ENCODE data around the gene UNC80.

Gene UNC80

DNA sequence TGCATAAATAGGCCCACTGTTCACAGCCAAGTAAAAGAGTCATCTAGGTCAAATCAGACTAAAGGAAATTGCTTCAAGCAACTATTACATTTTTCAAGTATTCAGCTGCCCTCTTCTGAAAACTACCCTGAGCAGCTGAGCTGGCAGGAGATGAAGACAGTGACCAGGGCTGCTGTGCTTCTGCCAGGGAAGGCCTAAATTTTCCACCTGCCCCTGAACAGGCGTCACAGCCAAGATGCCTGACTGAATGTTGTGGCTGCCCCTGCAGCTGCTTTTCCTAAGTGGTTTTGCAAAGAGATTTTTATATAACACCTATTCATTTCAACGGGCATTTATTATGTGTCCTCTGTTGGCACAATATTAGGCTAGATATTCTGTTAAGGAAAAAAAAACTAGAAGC lies 134.1 kb downstream of the UNC80 start:
- TF ChIP-seq, protein P1, sequence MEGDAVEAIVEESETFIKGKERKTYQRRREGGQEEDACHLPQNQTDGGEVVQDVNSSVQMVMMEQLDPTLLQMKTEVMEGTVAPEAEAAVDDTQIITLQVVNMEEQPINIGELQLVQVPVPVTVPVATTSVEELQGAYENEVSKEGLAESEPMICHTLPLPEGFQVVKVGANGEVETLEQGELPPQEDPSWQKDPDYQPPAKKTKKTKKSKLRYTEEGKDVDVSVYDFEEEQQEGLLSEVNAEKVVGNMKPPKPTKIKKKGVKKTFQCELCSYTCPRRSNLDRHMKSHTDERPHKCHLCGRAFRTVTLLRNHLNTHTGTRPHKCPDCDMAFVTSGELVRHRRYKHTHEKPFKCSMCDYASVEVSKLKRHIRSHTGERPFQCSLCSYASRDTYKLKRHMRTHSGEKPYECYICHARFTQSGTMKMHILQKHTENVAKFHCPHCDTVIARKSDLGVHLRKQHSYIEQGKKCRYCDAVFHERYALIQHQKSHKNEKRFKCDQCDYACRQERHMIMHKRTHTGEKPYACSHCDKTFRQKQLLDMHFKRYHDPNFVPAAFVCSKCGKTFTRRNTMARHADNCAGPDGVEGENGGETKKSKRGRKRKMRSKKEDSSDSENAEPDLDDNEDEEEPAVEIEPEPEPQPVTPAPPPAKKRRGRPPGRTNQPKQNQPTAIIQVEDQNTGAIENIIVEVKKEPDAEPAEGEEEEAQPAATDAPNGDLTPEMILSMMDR (IDR thresholded peaks at IDR 0.05; ENCODE audit: extremely low read depth, missing control alignments), result no peak
- no peak for DNase-seq (ENCODE audit: low spot score)

DNA sequence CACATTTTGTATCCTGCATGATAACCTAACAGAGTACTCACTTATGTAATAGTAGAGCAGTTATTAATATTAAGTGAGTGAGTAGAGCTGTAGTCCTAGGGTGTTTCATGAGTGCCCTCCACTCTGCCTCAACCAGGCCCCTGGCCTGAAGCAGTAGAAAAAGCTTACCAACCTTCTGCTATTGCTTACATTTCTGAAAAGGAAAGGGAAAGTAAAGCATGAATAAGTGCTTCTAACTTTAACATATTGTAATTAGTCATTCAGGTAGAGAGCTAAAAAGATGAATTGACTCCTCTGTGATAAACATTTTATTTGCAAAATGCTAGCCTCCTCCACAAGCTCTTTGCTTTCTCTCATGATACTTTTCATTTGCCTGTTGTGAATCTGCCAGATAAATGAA lies 136.1 kb downstream of the UNC80 start:
- TF ChIP-seq, protein P1 (IDR thresholded peaks at IDR 0.05; ENCODE audit: extremely low read depth, missing control alignments), result no peak
- no peak for DNase-seq (ENCODE audit: low spot score)

DNA sequence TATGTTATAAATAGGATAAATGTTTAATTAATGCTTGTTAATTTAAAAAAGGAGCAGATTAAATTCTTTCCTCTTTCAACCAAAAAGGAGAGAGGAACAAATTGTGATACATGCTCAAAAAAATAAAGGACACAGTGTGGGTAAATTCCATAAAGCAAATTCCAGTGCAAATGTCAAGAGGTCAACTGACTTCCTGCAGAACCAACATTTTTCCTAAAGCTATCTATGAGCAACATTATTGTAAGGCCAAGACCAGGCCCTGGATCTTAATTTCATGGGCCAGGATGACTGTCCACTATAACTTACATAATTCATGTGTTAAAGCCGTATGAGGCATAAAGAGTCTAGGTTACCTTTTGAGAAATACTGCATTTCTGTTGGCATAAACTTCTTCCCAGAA lies 136.9 kb downstream of the UNC80 start:
- TF ChIP-seq, protein P1 (IDR thresholded peaks at IDR 0.05; ENCODE audit: extremely low read depth, missing control alignments), result no peak

DNA sequence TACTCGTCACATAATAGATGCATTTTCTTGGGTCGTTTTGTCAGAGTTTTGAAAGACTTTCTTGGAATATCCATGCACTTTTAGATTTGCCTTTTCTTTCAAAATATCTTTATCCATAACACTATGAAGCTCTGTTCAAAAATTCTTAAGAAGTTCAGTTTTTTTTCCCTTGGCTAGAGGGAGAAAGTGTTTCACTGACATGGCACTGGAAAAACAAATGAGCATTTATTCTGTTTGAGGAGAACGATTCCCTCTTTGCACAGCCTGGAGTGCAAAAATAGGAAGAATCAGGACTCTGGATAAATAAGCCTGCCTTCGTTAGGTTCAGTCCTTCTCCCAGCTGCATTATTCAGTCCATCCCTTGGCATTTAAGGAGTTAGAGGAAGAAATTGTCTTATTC lies 139.9 kb downstream of the UNC80 start:
- DNase-seq (ENCODE audit: low spot score), result no peak
- TF ChIP-seq, protein P1 (IDR thresholded peaks at IDR 0.05; ENCODE audit: extremely low read depth, missing control alignments), result no peak

More for the DNA sequence above, 136.9 kb downstream of the UNC80 start:
- DNase-seq (ENCODE audit: low spot score), result no peak

DNA sequence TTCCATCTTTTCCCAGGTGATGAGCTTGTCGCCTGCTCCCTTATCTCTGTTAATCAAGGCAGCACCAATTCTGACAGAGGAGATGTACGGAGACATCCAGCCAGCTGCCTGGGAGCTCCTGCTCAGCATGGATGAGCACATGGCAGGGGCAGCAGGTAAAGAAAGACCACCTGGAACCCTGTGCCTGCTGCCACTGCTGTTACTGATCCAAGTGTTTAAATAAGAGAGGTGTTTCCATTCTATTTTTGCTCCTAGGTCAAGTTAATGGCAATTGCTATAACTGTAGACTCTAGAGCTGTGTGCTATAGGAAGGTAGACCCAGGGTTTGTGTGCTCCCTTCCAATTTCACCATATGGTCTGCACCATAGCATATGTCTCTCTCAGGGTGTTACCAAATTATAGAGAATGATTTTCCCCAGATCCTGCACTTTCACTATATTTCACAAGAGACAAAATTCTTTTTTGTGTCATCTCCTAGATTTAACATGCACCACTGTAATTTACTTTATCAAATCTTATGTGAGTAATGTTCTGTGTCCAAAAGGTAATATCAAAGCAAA lies 142.2 kb downstream of the UNC80 start:
- TF ChIP-seq, protein P1 (IDR thresholded peaks at IDR 0.05; ENCODE audit: extremely low read depth, missing control alignments), result no peak
- DNase-seq (ENCODE audit: low spot score), result no peak

DNA sequence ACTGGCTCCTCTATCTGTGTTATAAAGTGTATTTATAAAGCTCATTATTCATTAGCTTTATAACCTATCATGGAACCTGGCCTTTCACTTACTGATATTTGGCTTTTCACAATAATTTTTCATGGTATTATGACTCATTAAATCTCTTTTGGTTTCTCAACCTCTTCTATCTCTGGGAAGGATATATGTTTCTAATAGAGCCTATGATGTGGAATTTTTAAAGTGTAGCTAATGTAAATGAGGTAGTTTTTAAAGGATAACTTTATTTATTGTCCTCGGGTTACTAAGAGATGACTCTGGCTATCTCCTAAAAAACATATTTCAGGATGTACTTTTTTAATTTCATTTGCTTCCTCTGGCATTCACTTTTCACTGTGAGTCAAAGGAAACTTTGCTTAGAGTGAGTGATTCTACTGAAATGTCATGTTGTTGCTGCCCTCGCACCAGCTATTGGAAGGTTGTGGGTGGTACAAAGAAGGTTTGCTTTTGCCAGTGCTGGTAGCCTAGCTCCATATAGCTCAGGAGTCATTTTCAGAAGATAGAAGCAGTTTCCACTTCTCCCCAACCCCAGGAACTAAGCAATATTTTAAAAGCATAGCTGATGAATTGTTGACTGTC lies 145.6 kb downstream of the UNC80 start:
- DNase-seq (ENCODE audit: low spot score), result no peak

DNA sequence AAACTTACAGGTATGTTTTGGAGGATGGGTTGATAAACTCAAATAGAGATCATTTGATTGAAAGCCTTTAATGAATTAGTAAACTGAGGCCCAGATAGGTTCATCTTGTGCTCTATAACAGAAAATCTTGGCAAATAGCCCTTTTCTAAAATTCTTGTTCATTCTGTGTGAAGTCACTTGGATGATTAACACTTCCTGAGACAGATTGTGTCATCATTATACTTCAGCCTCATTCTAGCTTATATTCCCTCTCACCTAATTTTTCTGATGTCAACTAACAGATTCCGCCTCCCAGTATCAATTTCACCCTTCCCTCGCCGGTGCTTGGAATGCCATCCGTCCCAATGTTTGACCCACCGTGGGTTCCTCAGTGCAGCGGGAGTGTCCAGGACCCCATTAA lies 146.6 kb downstream of the UNC80 start:
- DNase-seq (ENCODE audit: low spot score), result no peak
- TF ChIP-seq, protein P1 (IDR thresholded peaks at IDR 0.05; ENCODE audit: extremely low read depth, missing control alignments), result no peak

More for the DNA sequence above, 145.6 kb downstream of the UNC80 start:
- TF ChIP-seq, protein P1 (IDR thresholded peaks at IDR 0.05; ENCODE audit: extremely low read depth, missing control alignments), result no peak
